ENCODE data around the gene SH3RF3. TPM values are rescaled to one million over a fixed set of nuclear protein-coding genes. Genes with fewer than 3 reads are reported as not detected.

SH3RF3 gene
- total RNA-seq, 4 donors from 2014 or later: 5.3 to 10.0 (median 8.0) TPM

DNA sequence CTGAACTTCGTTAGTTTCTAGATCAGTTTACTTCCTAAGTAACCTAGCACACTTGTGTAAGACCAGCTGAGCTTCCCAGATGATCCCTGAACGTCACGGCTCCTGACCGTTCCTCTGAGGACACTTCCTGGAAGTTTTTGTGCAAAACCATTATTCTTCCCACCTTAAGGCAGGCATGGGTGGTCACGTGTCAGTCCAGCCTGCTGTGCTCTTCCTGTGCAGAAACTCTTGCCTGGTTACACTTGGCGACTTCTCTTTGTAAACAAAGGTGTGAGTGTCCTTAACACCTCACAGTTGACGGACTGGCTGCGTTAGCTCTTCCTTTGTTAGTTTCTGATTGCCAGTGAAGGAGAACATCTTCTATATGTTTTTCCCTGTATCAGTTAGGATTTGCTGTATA, 118.3 kb downstream of the SH3RF3 start:
- TF ChIP-seq, protein P1, sequence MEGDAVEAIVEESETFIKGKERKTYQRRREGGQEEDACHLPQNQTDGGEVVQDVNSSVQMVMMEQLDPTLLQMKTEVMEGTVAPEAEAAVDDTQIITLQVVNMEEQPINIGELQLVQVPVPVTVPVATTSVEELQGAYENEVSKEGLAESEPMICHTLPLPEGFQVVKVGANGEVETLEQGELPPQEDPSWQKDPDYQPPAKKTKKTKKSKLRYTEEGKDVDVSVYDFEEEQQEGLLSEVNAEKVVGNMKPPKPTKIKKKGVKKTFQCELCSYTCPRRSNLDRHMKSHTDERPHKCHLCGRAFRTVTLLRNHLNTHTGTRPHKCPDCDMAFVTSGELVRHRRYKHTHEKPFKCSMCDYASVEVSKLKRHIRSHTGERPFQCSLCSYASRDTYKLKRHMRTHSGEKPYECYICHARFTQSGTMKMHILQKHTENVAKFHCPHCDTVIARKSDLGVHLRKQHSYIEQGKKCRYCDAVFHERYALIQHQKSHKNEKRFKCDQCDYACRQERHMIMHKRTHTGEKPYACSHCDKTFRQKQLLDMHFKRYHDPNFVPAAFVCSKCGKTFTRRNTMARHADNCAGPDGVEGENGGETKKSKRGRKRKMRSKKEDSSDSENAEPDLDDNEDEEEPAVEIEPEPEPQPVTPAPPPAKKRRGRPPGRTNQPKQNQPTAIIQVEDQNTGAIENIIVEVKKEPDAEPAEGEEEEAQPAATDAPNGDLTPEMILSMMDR (IDR thresholded peaks at IDR 0.05; ENCODE audit: low read depth): no peak

DNA sequence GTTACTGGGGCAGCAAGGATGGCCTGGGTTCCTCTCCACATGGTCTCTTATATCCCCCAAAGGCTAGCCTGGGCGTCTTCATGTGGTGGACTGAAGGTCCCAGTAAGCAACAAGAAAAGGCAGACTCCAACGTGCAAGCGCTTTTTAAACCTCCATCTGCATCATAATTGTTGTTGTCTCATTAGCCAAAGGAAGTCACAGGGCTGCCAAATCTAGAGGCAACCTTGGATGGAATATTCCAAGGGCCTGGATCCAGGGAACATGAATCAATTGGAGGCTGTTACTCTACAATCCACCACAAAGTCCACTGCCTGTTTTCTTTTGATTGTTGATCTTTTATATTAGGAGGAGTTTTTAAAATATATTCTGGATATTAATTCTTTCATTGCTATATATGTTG, 118.8 kb downstream of the SH3RF3 start:
- TF ChIP-seq, protein P1 (IDR thresholded peaks at IDR 0.05; ENCODE audit: low read depth): no peak

DNA sequence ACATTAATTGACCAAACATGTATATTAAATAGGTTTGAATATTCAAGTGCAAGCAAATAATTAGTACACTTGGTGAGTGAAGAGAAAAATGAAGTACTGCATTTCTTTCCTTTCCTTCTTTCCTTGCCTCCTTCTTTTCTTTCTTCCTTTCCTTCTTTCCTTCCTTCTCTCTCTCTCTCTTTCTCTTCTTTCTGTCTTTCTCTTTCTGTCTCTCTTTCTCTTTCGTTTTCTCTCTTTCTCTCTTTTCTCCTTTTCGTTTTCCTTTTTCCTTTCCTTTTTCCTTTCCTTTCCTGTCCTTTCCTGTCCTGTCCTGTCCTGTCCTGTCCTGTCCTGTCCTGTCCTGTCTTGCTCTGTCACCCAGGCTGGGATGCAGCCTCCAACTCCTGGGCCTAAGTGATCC, 119.6 kb downstream of the SH3RF3 start:
- TF ChIP-seq, protein P1 (IDR thresholded peaks at IDR 0.05; ENCODE audit: low read depth): no peak

DNA sequence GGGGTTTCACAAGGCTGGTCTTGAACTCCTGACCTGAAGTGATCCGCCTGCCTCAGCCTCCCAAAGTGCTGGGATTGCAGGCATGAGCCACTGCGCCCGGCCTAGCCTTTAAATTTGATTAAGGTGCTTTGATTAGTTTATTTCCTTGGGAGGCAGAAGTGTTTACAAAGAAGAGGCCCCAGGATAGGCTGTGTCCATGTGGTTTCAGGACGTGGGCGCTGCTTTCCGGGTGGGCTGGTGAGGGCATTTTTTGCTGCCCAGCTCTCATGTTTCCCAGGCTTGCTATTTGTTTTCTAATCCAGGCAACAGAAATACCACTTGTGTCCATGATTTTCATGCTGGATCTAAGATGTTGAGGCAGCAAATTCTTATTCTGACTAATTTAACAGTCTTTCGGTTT, 124.2 kb downstream of the SH3RF3 start:
- TF ChIP-seq, protein P1 (IDR thresholded peaks at IDR 0.05; ENCODE audit: low read depth): no peak

DNA sequence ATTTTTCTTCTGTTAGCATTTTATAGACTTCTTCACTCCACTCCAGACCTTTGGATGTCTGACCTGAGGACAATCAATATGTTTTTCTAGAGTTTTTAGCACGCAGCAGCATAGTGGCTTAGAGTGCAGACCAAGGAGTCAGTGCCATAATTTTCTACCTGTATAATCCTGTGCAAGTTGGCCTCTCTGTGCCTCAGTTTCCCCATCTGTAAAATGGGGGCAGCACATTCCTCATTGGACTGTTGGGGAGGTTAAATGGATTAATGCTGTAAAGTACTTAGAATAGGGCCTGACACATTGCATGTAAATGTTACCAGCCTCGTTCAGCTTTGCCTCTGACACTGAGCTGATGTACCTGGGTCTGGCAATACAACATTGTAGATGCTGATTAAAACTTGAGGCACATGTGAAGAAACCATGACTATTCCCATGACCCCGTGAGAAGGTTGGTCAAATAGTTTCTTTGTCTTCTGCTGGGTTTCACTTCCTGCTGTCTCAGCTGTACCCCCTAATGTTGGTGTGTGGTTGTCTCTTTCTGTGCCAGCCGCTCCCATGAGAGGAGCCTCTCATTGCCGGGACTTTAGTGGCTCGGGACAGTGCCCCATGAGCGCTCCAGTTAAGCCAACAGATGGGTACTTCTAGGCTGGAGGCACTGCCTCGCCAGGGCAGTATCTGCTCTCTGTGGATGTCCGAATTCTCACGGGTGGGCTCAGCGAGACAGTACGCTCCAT, 125.3 kb downstream of the SH3RF3 start:
- TF ChIP-seq, protein P1 (IDR thresholded peaks at IDR 0.05; ENCODE audit: low read depth): no peak

DNA sequence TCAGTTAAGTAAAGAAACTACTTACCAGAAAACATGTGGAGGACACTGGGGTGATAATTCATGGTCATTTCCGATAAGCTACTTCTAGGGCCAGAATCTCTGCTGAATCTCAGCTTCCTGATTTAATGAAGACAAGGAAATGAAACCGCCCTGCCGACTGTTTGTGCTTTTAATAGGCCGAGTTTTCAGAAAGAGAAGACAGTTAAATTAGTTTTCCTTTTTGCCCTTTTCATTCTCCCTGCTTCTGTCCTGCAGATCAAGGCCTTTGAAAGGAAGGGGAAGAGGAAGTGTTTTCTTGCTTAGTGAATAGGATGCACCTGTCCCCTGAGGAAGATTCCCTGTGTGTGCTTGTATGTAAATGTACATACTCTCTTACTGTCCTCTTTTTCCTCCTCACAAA, 126.6 kb downstream of the SH3RF3 start:
- TF ChIP-seq, protein P1 (IDR thresholded peaks at IDR 0.05; ENCODE audit: low read depth): no peak

DNA sequence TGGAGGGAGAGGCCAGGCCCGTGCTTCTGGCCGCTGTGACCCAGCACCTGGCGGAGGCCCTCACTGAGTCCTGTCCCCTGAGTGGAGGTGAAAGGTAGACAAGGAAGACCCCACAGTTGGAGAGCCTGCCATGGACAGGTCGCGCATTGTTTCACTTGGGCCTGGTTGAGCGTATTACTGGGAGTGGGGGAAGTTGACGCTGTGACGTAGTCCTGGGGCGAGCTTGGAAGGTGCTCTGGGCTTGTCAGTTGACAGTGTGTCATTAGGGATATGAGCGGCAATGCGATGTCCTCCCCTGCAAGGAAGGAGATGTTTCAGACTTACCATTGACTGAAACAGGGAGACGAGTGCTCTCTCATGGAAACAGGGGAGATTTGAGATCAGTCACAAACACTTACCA, 127.1 kb downstream of the SH3RF3 start:
- TF ChIP-seq, protein P1 (IDR thresholded peaks at IDR 0.05; ENCODE audit: low read depth): no peak
